Fibroblast of the aortic adventitia (primary cell): ENCODE data around the gene GYS2. TPM values are rescaled to one million over a fixed set of nuclear protein-coding genes. Genes with fewer than 3 reads are reported as not detected.

Source experiments
- DNase-seq: peaks from one replicate; pipeline ENCODE4 v3.0.0-alpha.2; 2010; ENCODE audit warnings: low read depth
- H3K4me3 ChIP-seq: 2 replicates; pipeline ENCODE4 v1.5.1; 2011; ENCODE audit warnings: low read depth, mild to moderate bottlenecking, control low read depth, low read length, moderate library complexity
- total RNA-seq: library from RNA; depleted of rRNA; stranded (reverse); fragments of >200 nt; gene quantifications from 2 replicates; pipeline ENCODE4 v1.2.3, GENCODE V29; 2012; ENCODE audit warnings: low replicate concordance
- TF ChIP-seq, protein P1 (sequence below): IDR thresholded peaks from 2 replicates; pipeline ENCODE4 v1.5.1; 2011; ENCODE audit warnings: mild to moderate bottlenecking, low read length, control low read depth, inconsistent platforms; ENCODE audit not compliant: insufficient read depth

GYS2 gene
- total RNA-seq, 1 donor, result not detected

DNA sequence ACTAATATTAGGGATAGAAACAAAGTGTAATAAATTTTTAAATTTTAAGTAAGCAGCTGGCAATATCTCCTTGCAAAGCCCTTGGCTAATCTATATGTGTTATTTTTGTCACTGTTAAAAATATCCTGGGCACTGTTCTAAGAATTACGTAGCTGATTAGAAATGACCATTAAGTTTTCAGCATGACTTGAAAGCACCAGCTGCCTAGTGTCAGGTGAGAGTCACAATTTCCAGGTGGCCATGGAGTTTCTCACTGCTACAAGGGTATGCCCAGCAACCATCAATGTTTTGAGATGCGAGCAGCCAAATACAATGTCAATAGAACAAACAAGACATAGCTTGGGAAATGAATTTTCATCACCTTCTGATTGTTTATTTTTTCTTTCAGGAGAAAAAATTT is 23.3 kb upstream of the GYS2 start:
- H3K4me3 ChIP-seq, result no peak overlapping the region
- TF ChIP-seq, protein P1, sequence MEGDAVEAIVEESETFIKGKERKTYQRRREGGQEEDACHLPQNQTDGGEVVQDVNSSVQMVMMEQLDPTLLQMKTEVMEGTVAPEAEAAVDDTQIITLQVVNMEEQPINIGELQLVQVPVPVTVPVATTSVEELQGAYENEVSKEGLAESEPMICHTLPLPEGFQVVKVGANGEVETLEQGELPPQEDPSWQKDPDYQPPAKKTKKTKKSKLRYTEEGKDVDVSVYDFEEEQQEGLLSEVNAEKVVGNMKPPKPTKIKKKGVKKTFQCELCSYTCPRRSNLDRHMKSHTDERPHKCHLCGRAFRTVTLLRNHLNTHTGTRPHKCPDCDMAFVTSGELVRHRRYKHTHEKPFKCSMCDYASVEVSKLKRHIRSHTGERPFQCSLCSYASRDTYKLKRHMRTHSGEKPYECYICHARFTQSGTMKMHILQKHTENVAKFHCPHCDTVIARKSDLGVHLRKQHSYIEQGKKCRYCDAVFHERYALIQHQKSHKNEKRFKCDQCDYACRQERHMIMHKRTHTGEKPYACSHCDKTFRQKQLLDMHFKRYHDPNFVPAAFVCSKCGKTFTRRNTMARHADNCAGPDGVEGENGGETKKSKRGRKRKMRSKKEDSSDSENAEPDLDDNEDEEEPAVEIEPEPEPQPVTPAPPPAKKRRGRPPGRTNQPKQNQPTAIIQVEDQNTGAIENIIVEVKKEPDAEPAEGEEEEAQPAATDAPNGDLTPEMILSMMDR, result no peak
- no peak for DNase-seq

DNA sequence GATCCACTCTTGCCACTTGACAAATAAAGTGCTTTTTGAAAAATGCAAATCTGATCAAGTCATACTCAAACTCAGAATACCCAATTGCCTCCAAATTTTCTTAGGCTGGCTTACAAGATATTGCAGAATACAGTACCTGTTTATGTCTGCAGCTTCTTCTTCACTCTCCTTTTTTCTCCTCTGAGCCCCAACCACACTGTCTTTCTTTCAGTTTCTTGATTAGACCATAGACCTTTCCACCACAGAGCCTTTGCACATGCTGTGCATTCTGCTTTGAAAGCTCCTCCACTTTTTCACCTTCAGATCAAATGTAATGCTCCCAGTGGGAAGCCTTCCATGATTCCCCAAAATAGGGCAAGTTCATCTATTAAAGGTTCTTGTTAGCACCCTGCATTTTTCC is 13.9 kb upstream of the GYS2 start:
- H3K4me3 ChIP-seq, result no peak overlapping the region
- TF ChIP-seq, protein P1, result no peak
- no peak for DNase-seq

DNA sequence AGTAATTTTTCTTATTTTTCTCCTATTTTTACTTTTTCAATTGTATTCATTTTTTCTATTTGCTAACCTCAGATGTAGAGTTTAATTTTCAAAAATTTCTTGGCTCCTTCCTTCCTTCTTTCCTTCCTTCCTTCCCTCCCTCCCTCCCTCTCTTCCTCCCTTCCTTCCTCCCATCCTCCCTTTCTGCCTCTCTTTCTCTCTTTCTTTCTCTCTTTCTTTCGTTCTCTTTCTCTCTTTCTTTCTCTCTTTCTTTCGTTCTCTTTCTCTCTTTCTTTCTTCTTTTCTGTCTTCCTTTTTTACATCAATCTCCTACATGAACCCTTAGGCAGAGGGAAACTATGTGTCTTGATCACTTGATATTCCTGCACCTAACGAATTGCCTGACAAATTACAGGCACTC is 12.4 kb upstream of the GYS2 start:
- TF ChIP-seq, protein P1, result no peak
- no peak overlapping the region for H3K4me3 ChIP-seq
- no peak for DNase-seq

DNA sequence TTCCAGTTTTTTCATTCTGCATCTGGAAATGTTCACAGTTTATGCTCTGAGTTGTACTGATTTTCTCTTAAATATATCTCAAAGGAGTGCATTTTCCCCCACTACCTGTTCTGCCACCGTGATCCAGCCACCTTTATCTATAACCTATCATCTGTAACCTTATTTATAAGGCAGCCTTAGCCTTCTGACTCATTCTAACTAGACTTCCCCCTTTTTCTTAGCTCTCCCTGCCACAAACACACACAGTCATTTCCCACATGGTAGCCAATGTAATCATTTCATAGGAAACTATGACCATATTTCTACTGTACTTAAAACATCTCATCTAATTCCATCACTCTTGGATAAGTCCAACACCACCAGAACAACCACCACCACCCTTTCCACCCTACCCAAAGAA is 10.8 kb upstream of the GYS2 start:
- no peak overlapping the region for H3K4me3 ChIP-seq
- TF ChIP-seq, protein P1, result no peak
- no peak for DNase-seq

DNA sequence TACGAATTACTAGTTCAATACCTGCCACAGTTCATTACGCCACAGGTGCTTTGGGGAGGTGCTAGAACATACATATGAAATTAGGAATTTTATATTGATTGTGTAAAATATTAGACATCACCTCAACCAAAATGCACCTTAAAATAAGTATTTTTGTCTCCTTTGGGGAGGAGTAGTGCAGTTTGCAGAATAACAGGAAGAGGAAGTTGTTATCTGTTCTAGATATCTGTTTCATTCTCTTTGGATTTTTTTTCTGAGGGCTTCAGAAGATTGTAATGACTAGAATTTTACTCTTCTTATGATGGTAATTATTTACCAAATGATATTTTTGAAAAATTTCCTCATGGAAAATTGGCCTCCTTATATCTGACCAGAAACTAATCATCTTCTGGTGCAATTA is 9.9 kb upstream of the GYS2 start:
- no peak overlapping the region for H3K4me3 ChIP-seq
- DNase-seq, result no peak
- TF ChIP-seq, protein P1, result no peak

DNA sequence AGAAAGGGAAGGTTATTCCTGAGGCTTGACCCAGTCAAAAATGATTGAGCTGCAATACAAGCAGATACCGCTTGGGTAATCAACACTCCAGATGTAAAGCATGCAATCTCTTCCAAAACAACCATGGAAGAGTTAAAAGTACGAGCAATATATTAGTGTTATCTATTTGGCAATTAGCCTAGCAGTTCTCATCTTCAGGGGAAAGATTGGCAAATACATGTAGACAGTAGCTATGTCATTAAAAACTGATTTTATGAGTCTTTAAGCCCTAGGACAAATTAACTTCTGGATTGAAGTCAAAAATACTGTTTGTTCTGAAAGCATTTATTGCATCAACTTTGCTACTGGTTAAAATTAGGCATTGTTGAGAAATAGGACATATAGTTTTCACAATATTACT is 9.3 kb upstream of the GYS2 start:
- DNase-seq, result no peak
- H3K4me3 ChIP-seq, result no peak overlapping the region
- TF ChIP-seq, protein P1, result no peak

DNA sequence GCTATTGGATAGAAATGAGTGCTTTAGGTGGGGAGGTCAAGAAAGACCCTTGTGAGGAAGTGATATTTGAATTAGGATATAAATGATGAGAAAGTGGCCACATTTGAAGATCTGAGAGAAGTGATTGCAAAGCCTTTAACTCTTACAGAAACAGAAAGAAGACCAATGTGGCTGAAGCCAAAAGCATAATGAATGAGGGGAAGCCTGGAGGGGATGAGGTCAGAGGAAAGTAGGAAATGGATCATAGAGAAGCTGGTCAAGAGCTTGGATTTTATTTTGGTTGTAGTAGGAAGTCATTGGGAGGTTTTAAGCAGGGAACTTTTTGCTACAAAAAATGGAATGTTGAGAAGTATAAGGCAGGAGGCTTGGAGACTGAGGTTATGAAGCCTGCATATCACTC is 3.5 kb upstream of the GYS2 start:
- H3K4me3 ChIP-seq, result no peak overlapping the region
- DNase-seq, result no peak
- TF ChIP-seq, protein P1, result no peak
